GM21529 (cell line): ENCODE data around the gene CCDC50.

ENCODE experiments used
- ATAC-seq: cut with Tn5 transposase; IDR thresholded peaks from one replicate; pipeline ENCODE4 v1.9.1; 2021; ENCODE audit not compliant: unreplicated experiment

Gene CCDC50

GRCh38 chr3:191328962-191329653 lies at the start of gene CCDC50:
CCDC50 (plus strand) TSS chr3:191329394; CDS start chr3:191329675, 281 bp downstream.
- ATAC-seq = peak; percentile 71

GRCh38 chr3:191280111-191280510 lies 49.1 kb upstream of the CCDC50 start:
- ATAC-seq = no peak

DNA sequence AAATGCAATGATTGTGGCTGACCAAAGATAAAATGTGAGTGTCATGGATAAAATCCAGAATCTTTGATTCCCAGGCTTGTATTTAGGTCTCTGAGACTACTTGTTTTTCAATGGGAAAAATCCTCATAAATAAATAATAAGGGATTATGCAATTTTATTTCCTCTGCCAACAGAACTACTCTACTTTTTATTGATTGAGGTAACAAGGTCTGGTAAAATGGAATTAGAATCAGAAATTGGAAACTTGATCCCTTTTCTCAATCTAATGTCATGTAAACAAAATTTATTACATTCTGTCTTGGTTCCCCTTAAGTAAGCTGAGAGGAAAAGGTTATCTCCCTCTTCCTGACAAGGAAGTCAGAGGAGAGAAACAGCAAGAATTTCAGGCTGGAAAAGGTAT lies 48.3 kb upstream of the CCDC50 start:
- no peak for ATAC-seq

GRCh38 chr3:191282251-191283185 lies 46.7 kb upstream of the CCDC50 start:
- ATAC-seq = no peak

DNA sequence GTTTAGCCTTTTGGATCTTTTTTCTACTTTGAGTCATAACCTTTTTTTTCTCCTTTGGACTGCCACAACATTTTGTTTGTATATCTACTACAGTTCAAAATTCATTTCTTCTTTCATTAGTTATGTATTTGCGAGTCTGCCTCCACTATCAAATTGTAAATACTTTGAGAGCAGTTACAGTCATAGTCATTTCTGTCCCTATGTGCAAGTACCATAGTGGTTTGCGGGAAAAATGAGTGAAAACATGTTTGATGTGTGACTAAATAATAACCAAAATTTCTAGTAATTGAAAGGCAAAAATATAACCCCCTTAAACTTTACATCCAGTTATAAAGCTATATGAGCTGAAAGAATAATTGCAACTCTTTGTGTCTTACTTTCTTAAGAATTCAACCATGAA lies 45.8 kb upstream of the CCDC50 start:
- ATAC-seq = no peak

DNA sequence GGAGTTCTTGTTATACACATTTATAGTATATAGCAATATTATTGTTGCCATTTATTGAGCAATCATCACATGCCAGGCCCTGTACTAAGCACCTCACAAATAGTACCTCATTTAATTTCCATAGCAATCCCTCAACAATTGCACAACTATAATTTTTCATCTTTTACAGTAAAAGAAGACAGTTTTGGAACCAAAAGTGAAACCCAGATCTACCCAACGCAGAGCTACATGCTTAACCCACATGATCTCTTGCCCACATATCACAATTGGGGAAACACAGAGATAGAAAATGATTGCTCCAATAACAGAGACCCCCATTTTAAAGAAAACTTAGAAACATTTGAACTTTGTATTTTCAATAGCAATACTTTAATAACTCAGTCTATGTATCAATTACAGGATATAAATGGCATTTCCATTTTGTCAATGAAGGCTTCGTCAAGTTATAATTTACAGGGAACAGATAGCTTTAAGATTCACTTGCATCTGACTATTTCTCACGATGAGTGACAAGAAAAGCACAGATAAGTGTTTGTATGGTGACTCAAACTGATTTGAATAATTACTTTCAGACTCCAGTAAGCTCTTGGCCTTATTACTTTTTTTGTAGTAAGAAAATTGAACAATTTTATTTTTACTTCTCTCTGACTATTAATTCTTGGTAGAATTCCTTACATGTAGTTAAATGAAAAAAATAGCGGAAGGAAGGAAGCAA lies 38.7 kb upstream of the CCDC50 start:
- ATAC-seq = peak; percentile 84

- no peak for ATAC-seq
These were observed 36.8 kb upstream of the CCDC50 start for GRCh38 chr3:191292243-191293015.

GRCh38 chr3:191294291-191294690 lies 34.9 kb upstream of the CCDC50 start:
- ATAC-seq = no peak

DNA sequence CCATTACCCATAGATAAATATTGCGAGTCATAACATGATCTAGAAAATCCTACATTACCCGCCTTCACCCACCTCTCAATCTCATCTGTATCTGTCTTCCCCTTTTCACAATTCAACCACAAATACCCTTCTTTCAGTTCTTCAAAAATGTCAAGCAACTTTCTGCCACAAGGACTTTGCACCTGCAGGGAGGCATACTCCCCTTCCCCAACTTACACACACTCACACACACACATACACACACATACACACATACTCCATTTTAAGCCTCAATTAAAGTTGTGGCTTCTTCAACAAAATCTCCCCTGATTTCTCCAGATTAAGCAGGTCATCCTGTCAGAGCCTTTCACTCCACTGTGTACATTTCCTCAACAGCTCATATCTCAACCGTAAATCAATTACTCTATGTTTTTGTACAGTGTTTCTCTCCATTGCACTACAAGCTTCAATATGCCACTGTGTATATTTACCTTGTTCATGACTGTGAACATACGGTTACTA lies 33.1 kb upstream of the CCDC50 start:
- peak; percentile 82 for ATAC-seq

DNA sequence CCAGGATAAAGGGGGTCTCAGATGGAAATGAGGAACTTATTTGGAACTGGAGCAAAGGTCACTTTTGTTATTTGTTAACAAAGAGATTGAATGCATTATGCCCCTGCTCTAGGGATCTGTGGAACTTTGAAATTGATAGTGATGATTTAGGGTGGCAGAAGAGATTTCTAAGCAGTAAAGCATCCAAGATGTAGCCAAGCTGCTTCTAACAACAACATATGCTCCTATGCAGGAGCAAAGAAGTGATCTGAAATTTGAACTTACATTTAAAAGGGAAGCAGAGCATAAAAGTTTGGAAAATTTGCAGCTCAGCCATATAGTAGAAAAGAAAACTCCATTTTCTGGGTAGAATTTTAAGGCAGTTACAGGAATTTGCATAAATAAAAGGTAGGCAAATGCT lies 30.3 kb upstream of the CCDC50 start:
- ATAC-seq = no peak

- peak; percentile 35 for ATAC-seq
These were observed 28.8 kb upstream of the CCDC50 start for GRCh38 chr3:191300422-191300821.

- peak; percentile 79 for ATAC-seq
These were observed 28.2 kb upstream of the CCDC50 start for GRCh38 chr3:191301017-191301416.

DNA sequence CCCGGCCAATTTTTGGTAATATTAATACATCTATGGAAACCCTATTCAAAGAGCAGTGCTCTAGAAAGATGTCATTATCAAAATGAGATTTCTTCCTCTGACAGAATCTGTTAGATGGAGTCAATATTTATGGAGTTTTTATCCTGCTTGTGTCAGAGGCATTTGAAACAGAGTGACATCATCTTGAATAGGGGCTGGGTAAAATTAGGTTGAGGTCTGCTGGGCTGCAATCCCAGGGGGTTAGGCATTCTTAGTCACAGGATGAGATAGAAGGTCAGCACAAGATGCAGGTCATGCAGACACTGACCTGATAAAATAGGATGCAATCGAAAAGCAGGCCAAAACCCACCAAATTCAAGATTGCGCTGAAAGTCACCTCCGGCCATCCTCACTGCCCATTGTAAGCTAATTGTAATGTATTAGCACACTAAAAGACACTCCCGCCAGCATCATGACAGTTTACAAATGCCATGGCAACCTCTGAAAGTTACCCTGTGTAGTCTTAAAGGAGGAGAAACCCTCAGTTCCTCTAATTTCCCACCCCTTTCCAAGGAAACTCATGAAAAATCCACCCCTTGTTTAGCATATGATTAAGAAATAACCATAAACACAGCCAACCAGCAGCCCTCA lies 27.3 kb upstream of the CCDC50 start:
- no peak for ATAC-seq

GRCh38 chr3:191302451-191302850 lies 26.7 kb upstream of the CCDC50 start:
- no peak for ATAC-seq

DNA sequence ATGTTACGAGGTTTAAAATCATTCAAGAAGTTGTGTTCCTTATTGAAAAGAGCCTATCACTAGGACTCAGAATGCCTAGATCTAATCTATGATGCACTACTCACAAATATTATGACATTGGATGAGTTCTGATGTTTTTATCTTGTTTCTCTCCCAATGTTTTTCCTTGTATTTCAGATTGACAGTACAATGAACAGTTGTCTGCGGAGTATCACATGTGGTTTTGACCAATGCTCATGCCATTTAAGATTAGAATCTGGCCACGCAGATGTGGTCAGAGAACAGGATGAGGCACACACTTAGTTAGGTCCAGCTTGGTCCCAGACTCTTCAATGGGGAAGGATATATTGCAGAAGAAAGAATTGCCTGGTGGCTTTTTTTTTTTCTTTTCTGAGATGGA lies 25.6 kb upstream of the CCDC50 start:
- no peak for ATAC-seq

- no peak for ATAC-seq
These were observed 22.8 kb upstream of the CCDC50 start for GRCh38 chr3:191306428-191306827.

- no peak for ATAC-seq
These were observed 21.9 kb upstream of the CCDC50 start for GRCh38 chr3:191307341-191307740.

GRCh38 chr3:191313296-191313695 lies 15.9 kb upstream of the CCDC50 start:
- ATAC-seq = no peak

- ATAC-seq = no peak
These were observed 15.0 kb upstream of the CCDC50 start for GRCh38 chr3:191314109-191314728.
